Stimulated activated CD8-positive, alpha-beta memory T cell treated with anti-CD3 and anti-CD28 coated beads, Interleukin-15, amount 100 ng/mL, for 24 hours (primary cell): ENCODE measurements around the gene SRM.
"Not testable (repeated sequence)": the region's sequence is repeated elsewhere in the genome, so short reads cannot be mapped to it uniquely, and the experiment has no call there.

ENCODE experiments used
- DNase-seq: peaks from one replicate; pipeline ENCODE4 v3.0.0-alpha.2; 2020; ENCODE audit warnings: low read depth

The SRM gene

DNA sequence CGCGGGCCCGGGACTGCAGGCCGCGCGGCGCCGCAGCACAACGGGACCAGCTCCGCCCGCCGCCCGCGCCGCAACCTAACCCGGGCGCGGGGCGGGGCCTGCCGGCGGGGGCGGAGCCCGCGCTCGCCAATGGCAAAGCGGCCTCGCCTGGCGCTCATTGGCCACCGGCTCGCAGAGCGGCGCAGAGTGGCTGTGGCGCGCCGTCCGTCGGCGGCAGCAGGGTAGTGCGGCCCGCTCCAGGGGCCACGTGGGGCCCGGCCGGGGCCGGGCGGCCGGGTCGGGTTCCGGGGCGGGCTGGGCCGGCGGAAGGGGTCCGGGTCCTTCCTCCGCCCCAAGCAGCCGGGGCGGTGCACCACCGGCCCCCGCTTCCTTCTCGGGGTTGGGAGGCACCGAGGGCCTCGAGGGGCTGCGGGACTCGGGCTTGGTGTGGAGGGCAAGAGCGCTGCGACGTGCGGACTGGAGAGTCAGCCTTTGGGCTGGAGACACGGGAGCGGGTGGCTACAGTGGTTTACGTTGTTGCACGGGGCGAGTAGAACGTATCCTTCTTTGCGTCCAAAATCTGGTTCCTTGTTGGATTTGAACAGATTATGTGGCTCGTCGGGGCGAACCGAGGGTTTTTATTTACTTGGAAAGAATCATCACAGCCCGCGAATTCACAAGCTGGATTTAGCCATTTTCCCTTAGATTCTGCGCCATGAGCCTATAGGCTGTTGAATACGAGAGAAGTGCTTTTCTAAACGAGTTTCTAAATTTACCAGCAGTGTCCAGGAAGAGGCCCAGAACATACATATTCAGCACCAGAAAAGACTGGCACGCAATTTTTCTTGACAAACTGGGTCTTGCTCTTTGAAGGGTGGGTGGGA is at the start of gene SRM:
TSS of gene SRM (minus strand) at position 51 of the 863 bp plus-strand sequence. CDS start 75 bp downstream, outside the sequence.
- peak; percentile 86 for DNase-seq

DNA sequence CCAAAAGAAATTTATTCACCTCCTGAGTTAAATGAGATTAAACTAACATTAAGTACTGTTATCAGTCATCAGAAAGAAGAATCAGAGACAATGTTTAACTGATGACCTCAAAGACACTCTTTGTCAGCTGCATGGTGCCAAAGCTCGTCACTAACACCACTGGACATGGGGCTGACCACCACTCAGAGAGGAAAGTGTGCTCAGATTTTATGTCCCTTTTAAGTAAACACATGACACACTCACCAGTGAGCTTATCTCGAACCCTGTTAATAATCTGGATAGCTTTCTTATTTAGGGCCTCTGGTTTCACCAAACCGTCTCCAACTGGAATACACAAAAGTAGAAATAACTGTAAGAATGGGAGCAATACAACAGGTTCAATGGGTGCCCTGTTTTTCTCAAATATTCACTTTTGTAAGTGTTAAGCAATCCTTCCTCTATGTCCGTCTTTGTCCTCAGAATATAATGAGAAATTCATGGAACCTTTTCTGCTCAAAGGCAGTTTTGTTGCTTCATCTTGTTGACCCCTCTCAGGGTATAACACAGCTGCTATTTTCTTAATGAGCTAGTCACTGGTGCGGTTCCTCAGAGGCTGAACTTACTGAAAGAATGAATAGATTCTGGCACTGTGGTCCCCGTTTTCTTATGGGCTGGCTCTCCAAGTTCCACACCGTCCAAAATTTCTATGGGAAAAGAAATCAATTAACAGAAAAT is 49.4 kb upstream of the SRM start:
- DNase-seq, result no peak

DNA sequence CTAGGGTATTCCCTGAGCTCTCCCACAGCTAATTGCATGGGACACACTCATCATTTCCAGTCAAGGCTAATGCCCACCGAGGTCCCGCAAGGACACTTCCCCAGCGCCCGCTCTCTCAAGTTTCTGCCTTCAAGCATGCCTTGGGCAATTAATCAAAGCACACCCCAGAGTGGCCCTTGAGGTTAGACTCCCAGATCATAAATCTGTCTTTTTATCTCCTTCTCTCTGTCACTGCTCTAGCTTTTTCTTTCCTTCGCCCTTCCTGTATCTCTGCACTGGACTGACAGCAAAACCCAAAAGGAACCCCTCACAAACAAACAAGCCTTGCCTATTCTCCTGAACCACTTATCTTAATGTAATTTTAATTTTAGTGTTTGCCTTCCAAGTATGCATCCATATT is 47.8 kb upstream of the SRM start:
- DNase-seq, result no peak

DNA sequence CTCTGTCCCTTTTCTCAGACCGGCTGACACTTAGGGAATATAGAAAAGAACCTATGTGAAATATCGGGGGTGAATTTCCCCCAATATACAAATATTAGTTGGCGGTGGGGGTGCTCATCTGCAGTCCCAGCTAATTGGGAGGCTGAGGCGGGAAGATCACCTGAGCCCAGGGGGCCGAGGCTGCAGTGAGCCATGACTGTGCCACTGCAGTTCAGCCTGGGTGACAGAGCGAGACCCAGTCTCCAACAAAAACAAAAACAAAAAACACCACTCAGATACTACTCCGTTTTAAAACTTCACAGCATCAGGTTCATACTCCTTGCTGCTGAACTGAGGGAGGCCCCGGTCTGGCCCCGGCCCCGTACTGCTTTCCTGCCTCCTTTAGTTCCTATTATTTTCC is 45.8 kb upstream of the SRM start:
- DNase-seq, result no peak

DNA sequence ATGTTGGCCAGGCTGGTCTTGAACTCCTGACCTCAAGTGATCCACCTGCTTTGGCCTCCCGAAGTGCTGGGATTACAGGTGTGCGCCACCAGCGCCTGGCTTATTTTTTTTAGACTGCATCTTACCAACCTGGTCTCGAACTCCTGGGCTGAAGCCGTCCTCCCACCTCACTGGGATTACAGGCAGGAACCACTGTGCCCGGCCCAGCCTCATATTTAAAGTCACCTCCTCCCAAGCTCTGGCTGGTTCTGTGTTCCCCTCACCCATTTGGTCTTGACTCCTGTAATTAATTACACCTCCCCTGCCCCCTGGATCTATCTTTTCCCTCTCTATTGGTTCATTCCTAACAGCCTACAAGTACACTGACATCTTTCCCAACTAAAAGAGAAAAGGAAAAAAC is 41.5 kb upstream of the SRM start:
- no peak for DNase-seq

DNA sequence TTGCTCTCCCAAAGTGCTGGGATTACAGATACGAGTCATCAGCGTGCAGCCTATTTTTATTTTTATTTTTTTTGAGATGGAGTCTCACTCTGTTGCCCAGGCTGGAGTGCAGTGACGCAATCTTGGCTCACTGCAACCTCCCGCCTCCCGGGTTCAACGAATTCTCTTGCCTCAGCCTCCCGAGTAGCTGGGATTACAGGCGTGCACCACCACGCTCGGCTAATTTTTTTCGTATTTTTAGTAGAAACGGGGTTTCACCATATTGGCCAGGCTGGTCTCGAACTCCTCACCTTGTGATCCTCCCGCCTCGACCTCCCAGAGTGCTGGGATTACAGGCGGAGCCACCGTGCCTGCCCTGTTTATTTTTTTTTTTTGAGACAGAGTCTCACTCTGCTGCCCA is 41.0 kb upstream of the SRM start:
- DNase-seq, result not testable (repeated sequence)

DNA sequence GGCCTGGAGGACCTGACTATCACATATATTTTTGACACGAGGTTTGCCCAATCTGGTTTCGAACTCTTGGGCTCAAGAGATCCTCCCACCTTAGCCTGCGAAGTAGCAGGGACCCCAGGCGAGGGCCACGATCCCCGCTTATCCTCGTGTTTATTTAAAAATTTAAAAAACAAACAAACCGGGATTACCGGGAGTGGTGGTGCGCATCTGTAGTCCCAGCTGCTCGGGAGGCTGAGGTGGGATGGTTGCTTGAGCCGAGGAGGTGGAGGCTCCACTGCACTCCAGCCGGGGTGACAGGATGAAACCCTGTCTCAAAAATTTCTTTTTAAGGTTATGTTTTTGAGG is 40.3 kb upstream of the SRM start:
- no peak for DNase-seq

DNA sequence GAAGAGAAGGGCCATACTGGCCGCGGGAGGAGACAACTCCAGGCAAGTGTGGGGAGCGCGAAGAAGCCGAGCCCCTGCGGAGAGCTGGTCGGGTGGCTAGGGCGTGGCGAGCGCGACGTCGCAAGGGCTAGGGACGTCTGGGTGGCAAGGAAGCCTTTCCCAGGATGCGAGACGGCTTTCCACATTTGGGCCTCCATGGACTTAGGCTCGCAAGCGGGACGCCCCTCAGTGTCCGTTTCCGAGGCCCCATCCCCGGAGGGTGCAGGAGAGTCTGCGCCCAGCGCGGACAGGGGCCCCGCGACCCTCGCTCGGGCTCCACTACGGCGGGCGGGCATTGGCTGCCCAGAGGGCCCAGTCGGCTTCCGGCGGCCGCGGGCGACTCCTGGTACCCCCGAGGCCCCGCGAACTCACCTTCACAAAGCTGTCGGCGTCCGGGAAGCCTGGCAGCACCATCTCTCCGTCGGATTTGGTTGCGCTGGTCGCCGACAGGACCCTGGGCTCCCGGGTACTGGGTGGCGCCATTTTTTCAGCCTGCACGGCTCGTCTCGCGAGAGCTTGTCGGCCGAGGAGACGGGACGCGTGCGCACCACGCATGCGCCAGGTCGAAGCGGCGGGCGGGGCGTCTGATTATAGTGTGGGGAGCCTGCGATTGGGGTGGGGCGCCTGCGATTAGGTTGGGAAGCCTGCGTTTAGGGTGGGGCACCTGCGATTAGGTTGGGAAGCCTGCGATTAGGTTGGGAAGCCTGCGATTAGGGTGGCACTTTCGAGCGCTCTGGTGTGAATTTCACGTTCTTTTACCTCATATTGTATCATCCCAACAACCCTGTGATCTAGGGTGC is 39.7 kb upstream of the SRM start, which contains the start of gene EXOSC10:
TSS of gene EXOSC10 (minus strand) at position 560 of the 839 bp plus-strand sequence. CDS start at position 522, 38 bp downstream.
- peak; percentile 81 for DNase-seq

DNA sequence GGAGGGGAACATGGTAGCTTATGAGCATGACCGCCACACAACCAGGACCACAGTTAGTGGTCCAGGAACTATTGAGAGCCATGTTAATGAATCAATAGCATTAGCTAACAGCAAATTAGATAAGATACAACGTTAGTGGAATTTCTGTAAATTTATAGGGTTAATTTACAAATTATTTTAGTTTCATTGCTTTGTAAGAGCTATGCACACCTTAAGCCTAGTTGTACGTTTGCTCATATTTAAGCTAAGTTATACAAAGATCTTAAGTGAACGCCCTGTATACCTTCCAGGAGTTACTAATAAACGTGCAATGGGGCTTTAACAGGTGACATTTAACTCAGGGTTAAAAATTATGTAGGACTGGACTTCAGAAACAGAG is 39.1 kb upstream of the SRM start:
- no peak for DNase-seq

DNA sequence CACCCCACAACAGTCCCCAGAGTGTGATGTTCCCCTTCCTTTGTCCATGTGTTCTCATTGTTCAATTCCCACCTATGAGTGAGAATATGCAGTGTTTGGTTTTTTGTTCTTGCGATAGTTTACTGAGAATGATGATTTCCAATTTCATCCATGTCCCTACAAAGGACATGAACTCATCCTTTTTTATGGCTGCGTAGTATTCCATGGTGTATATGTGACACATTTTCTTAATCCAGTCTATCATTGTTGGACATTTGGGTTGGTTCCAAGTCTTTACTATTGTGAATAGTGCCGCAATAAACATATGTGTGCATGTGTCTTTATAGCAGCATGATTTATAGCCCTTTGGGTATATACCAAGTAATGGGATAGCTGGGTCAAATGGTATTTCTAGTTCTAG is 24.0 kb upstream of the SRM start:
- not testable (repeated sequence) for DNase-seq

DNA sequence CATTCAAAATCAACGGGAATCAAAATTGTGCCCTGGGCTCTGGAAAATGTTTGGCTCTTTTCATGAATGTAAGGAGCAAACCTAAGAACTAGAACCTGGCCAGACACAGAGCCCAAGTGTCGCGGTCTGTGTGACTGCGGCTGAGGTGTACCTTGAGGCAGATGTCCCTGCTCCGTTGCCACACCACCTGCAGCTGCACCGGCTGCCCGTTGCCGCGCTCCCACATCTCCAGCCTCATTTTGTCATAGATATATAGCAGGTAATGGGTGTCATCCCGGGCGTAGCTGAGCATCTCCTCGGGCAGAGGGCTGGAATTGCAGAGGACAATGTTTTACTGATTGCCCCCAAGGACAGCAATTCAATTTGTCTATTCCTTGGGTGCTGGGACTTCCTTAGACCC is 21.1 kb upstream of the SRM start:
- no peak for DNase-seq

DNA sequence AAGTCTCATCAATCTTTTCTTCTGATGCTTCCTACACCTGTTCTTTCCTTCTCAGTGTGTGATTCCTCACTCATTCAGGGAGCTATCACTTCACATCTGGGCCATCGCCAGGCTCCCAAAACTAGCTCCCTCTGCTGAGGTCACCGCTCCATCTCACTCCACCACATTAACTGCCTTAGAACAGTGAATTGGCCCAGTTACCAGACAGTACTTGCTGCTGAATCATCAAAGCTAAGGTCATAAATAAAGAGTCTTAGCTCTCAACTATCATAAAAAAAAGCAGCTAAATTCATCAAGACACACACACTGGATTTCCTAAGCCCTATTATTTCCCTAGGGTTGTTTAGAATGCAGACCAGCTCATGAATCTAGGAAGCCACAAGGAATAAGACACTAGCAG is 18.8 kb upstream of the SRM start:
- no peak for DNase-seq

DNA sequence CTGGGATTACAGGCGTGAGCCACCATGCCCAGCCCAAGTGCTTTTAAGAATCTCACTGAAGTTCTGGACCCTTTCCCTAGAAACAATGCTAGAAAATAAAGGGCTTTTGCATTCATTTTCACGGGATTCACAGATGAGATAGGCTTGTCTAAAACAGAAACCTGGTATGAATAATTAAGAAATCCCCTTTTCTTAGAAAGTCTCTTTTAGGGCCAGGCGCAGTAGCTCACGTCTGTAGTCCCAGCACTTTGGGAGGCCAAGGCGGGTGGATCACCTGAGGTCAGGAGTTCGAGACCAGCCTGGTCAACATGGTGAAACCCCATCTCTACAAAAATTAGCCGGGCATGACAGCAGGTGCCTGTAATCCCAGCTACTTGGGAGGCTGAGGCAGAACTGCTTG is 13.6 kb upstream of the SRM start:
- DNase-seq, result not testable (repeated sequence)

DNA sequence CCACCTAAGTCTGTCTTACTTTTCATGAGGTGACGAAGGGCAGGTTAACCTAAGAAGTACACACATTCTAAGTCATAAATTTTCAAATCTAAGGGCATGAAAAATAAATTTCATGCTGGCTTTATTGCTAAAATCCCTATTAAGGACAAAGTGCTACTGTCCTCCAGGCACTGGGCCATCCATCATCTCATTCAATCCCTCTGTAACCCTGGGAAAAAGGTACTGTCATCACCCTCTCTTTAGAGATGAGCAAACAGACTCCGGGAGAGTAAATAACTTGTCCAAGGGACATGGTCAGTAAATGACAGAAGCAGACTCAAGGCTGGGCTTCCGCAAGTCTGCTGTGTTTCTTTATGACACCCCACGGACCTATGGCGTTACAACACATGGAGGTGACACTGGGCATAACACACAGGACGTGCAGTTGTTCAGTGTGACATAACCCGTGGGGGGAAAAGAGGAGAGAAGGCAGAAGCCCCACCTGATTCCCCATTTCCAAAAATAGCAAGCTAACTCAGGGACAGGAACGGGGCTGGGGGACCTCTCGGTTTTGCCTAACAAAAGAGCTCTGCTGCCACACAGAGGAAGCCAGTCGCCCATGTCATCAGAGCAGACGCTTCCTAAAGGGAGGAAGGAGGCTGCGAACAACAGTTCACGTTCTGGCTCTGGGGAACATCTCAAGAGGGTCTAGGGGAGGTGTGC is 12.5 kb upstream of the SRM start:
- no peak for DNase-seq

DNA sequence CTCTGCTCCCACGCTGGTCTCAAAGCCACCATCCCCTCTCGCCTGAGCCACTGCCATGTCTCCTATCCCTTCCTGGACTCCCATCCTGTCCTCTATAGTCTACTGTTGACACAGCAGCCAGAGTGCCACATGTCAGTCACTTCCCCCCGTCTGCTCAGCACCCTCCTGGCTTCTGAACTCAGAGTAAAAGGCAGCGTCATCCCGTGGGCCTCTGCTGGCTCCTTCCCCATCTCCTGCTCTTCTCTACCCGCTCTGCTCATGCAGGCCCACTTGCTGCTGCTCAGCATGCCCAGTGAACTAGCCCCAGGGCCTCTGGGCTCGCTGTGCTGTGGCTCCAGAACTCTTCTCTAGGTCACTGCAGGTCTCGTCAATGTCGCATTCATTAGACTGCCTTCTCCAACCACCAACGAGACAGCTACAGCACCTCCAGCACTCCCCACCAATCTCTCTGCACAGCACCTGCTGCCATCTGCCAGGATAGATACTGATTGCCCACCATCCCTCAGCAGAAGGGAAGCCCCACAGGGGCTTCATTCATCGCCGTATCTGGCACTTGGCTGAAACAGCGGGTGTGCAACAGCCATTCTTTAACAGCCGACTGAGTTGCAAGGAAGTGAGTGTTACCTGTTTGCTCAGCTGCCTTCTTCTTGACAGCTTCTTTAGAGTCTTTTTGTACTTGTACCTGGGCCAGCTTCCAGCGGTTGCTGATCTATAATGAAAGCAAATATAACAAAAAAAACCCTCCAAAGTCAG is 11.8 kb upstream of the SRM start:
- DNase-seq, result no peak

DNA sequence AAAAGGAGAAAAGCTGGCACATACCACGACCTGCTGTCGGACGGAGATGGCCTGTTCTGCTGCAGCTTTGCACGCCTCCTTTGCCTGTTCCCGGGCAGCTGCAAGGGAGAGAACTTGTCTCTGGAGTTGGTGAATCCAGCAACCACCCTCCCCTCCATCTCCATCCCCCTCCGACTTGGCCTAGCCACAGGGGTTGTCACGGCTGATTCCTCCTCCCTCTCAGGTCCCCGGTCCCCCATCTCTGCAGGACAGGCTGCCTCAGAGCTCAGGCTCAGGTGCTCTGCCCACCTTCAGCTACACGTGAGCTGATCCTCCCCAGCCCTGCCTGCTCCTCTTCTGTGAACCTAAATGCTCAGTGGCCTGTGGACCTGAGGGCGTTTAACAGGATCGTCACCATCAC is 11.1 kb upstream of the SRM start:
- no peak for DNase-seq

DNA sequence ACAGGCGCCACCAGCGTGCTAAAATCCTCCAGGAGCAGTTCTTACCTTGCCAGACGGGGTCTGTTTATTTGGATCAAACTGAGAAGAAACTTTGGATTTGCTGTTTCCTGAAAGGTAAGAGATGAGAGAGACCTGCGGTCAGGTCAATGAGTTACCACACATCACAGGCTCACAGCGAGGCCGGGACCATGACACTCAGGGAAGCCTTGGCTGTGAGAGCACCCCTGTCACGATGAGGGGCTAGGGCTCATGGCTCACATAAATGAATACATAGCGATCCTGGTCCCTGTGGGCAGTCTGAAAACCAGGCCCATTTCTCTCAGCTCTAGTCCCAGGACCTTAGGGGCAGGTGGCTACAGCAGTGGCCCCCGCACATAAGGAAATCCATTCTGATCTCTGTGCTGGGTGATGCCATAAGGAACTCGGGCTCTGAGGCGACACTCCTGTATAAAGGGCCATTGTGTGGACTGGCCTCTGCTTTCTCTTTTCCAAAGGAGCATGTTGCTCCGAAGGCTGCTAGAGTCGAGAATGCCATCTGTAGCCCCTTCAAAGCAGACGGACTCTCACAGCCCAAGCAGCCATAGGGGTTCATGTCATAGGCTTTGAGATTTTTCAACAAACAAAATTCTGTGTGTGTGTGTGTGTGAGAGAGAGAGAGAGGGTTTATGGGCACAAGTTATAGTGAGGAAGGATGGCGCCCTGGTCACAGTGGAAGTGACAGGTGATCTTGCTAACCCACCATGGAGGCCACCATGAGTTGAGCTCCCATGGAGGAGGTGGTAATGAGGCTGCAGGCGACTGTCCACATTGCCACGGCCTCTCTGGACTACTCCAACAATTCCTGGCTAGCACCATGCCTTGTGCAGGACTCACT is 9.0 kb upstream of the SRM start:
- DNase-seq, result no peak

DNA sequence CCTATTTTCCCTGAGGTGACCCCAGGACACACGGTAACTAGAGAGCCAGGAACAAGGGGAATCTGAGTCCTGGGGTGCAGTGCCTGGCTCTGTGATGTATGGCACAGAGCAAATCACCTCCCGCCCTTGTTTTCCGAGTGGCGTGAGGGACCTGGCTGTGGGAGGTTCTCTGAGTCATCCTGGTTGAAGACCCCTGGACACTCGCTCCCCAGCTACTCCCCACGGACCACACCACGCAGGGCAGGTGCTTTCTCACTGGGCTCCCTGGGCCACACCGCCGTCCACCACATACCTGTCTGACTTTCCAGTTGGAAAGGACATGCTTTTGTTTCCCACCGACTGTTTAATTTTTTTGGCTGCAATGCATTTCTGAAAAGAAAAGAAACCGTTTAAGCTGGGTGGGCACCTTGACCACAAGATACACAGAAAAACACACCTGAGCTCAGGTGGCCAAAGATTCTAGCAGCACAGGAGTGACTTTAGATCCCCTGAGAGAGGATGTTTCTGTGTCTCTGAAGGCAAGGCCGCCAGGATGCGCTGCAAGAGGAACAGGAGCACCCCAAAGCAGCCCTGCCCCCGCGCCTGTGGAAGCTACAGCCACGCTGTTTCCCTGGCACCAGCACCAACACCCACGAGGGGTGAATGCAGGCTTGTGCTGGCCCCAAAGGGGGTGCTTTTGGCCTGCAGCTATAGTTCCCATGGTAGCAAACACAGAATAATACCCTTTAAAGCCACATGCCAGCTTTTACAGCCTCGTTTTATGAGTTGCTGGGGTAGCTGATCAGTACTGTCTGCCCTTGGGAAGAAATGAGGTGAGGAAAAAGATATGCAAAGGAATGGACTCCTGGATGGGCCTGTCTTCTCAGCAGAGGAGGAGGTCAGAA is 8.1 kb upstream of the SRM start:
- DNase-seq, result no peak

DNA sequence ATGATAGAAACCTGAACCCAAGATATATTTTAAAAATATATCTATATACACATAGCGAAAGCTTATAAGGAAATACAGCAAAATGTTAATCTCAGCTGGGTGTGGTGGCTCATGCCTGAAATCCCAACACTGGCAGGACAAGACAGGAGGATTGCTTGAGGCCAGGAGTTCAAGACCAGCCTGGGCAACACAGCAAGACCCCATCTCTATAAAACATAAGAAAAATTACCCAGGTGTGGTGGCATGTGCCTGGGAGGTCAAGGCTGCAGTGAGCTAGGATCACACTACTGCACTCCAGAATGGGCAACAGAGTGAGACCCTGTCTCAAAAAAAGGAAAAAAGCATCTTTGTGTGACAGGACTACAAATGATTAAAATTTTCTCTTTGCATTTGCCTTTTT is 6.0 kb upstream of the SRM start:
- DNase-seq, result no peak
